ENCODE data around the gene FAM120A.

DNA sequence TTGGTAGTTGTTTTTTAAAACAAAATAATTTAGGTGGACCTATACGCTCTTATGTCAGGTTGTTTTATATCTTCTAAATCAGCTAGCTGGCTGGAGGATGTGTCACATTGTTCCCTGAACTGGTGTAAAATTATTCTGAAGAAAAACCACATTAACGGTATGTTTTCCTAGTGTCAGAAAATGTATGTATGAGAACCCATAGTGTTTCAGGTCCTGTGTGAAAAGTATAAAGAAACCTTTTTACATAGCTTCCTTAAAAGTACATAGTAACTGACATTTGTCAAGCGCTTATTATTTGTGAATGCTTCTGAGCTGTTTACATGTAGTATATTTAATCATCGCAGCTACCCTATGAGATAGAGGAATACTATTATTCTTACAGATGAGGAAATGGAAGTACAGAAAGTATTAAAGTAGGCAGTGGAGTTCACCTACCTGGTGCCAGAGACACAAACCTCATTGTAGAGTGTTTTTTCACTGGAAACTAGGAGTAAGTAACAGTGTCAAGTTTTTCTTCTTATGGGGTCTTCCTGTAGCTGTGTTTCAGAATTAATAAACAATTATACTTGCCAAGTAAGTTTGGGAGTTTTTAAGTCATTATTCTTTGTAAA lies 12.3 kb downstream of the FAM120A start:
- TF ChIP-seq, protein P1, sequence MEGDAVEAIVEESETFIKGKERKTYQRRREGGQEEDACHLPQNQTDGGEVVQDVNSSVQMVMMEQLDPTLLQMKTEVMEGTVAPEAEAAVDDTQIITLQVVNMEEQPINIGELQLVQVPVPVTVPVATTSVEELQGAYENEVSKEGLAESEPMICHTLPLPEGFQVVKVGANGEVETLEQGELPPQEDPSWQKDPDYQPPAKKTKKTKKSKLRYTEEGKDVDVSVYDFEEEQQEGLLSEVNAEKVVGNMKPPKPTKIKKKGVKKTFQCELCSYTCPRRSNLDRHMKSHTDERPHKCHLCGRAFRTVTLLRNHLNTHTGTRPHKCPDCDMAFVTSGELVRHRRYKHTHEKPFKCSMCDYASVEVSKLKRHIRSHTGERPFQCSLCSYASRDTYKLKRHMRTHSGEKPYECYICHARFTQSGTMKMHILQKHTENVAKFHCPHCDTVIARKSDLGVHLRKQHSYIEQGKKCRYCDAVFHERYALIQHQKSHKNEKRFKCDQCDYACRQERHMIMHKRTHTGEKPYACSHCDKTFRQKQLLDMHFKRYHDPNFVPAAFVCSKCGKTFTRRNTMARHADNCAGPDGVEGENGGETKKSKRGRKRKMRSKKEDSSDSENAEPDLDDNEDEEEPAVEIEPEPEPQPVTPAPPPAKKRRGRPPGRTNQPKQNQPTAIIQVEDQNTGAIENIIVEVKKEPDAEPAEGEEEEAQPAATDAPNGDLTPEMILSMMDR (IDR thresholded peaks at IDR 0.05): no peak
- no peak for TF ChIP-seq POLR2A (IDR thresholded peaks at IDR 0.05)
